Tibial nerve (tissue), 4 donors: ENCODE data around the gene KCNAB2. TPM values are rescaled to one million over a fixed set of nuclear protein-coding genes. Genes with fewer than 3 reads are reported as not detected.

ENCODE experiments used
- DNase-seq, 2 donors: peaks; one replicate each; pipeline ENCODE4 v3.0.0-alpha.2; 2019; ENCODE audit warnings: low spot score in 2 of 2
- H3K27ac ChIP-seq, 4 donors: fragments of 200-600 bp; sonication (generic) in 3 of 4; one replicate each; pipeline ENCODE4 v1.5.1; 2017 to 2019; ENCODE audit warnings: mild to moderate bottlenecking in 1 of 4
- H3K27me3 ChIP-seq, 2 donors: fragments of 200-600 bp; sonication (generic) in 1 of 2; one replicate each; pipeline versions ENCODE4 v1.5.1 to v1.6.0; 2017 to 2019
- H3K36me3 ChIP-seq, 3 donors: fragments of 200-600 bp; sonication (generic); one replicate each; pipeline ENCODE4 v1.5.1; 2018 to 2019
- H3K4me1 ChIP-seq, 4 donors: fragments of 200-600 bp; sonication (generic) in 3 of 4; one replicate each; pipeline ENCODE4 v1.5.1; 2017 to 2019
- H3K4me3 ChIP-seq, 4 donors: fragments of 200-600 bp; sonication (generic) in 3 of 4; one replicate each; pipeline ENCODE4 v1.5.1; 2017 to 2019; ENCODE audit warnings: mild to moderate bottlenecking in 1 of 4, moderate library complexity in 1 of 4
- H3K9me3 ChIP-seq, 4 donors: fragments of 200-600 bp; sonication (generic) in 3 of 4; one replicate each; pipeline ENCODE4 v1.5.1; 2017 to 2019
- CTCF ChIP-seq, 5 experiments: fragments of 200-600 bp in 3 of 5; fragments of 450-650 bp in 2 of 5; sonication (generic) in 3 of 5; IDR thresholded peaks; one replicate each; pipeline ENCODE4 v1.5.1; 2016 to 2019; ENCODE audit warnings: antibody characterized with exemption in 5 of 5, mild to moderate bottlenecking in 3 of 5, moderate library complexity in 2 of 5
- EP300 ChIP-seq, 2 donors: sonication (generic); formaldehyde crosslinking; IDR thresholded peaks; one replicate each; pipeline ENCODE4 v1.6.1; 2017; ENCODE audit warnings: antibody characterized with exemption in 2 of 2, mild to moderate bottlenecking in 1 of 2
- POLR2A ChIP-seq, 2 donors: fragments of 450-650 bp; IDR thresholded peaks; one replicate each; pipeline ENCODE4 v1.6.1; 2017; ENCODE audit warnings: antibody characterized with exemption in 2 of 2, mild to moderate bottlenecking in 2 of 2, moderate library complexity in 2 of 2
- WGBS, 2 donors: methylation state at CpG; one replicate each; pipeline ENCODE4 v1.1.5; 2018; 5-methylcytosine and 5-hydroxymethylcytosine counted together
- total RNA-seq, 4 donors: library from RNA; depleted of rRNA; stranded (reverse); fragments of >200 nt; gene quantifications; one replicate each; pipeline ENCODE4 v1.1.0, GENCODE V29; 2016

KCNAB2 gene
- total RNA-seq, 4 donors from 2014 or later, result 7.0 to 21.4 (median 13.8) TPM

GRCh38 chr1:6107409-6108356 is 62.0 kb downstream of the KCNAB2 start:
- TF ChIP-seq POLR2A (IDR thresholded peaks at IDR 0.05), result no peak
- TF ChIP-seq CTCF (IDR thresholded peaks at IDR 0.05), result no peak
- no peak for TF ChIP-seq EP300 (IDR thresholded peaks at IDR 0.05)
- H3K4me1 ChIP-seq, result no peaks in the 10 kb centered on the region
- H3K36me3 ChIP-seq, result no peaks in the 10 kb centered on the region
- peaks cover 0 to 24% of the 10 kb centered on the region in 2 donors for H3K27me3 ChIP-seq
- no peak overlapping the region for H3K4me3 ChIP-seq
- WGBS, 2 donors, result 90% methylated on average over 8 of the region's 8 CpGs
- DNase-seq, result no peak
- H3K9me3 ChIP-seq, result no peaks in the 10 kb centered on the region
- H3K27ac ChIP-seq, result no peak overlapping the region

GRCh38 chr1:6108476-6108875 is 62.8 kb downstream of the KCNAB2 start:
- H3K27ac ChIP-seq, result no peak overlapping the region
- no peak for DNase-seq
- 66 to 74% methylated on average over 2 of the region's 2 CpGs for whole genome bisulfite sequencing, 2 donors
- H3K36me3 ChIP-seq, result no peaks in the 10 kb centered on the region
- H3K9me3 ChIP-seq, result no peaks in the 10 kb centered on the region
- peaks cover 0 to 16% of the 10 kb centered on the region in 2 donors for H3K27me3 ChIP-seq
- no peak overlapping the region for H3K4me3 ChIP-seq
- H3K4me1 ChIP-seq, result no peaks in the 10 kb centered on the region
- TF ChIP-seq EP300 (IDR thresholded peaks at IDR 0.05), result no peak
- no peak for TF ChIP-seq POLR2A (IDR thresholded peaks at IDR 0.05)
- TF ChIP-seq CTCF (IDR thresholded peaks at IDR 0.05), result no peak

GRCh38 chr1:6108937-6109614 is 63.4 kb downstream of the KCNAB2 start:
- Histone ChIP-seq H3K27ac (no peak overlapping the region), H3K9me3 (no peaks in the 10 kb centered on the region), H3K4me3 (no peak overlapping the region), H3K27me3 (peaks cover 0 to 10% of the 10 kb centered on the region in 2 donors), H3K4me1 (no peaks in the 10 kb centered on the region), H3K36me3 (no peaks in the 10 kb centered on the region)
- TF ChIP-seq CTCF (IDR thresholded peaks at IDR 0.05) (no peak), POLR2A (IDR thresholded peaks at IDR 0.05) (no peak), EP300 (IDR thresholded peaks at IDR 0.05) (no peak)
- WGBS, 2 donors, result 38 to 66% methylated on average over 9 to 10 of the region's 15 CpGs
- no peak for DNase-seq

- H3K4me1 ChIP-seq, result no peaks in the 10 kb centered on the region
- peaks cover 0 to under 1% (median 0%) of the 10 kb centered on the region in 4 donors for H3K9me3 ChIP-seq
- no peaks in the 10 kb centered on the region for H3K36me3 ChIP-seq
- peaks cover 0 to 4% of the 10 kb centered on the region in 2 donors for H3K27me3 ChIP-seq
- no peak overlapping the region for H3K4me3 ChIP-seq
- DNase-seq, result no peak
- WGBS, 2 donors, result 76 to 80% methylated on average over 1 to 9 of the region's 24 CpGs
- TF ChIP-seq POLR2A (IDR thresholded peaks at IDR 0.05) (no peak), EP300 (IDR thresholded peaks at IDR 0.05) (no peak), CTCF (IDR thresholded peaks at IDR 0.05) (no peak)
- H3K27ac ChIP-seq, result no peak overlapping the region
Measured at GRCh38 chr1:6109688-6110087, 64.0 kb downstream of the KCNAB2 start.

GRCh38 chr1:6110326-6110725 is 64.6 kb downstream of the KCNAB2 start:
- peaks cover 0 to 3% of the 10 kb centered on the region in 2 donors for H3K27me3 ChIP-seq
- TF ChIP-seq EP300 (IDR thresholded peaks at IDR 0.05) (no peak), POLR2A (IDR thresholded peaks at IDR 0.05) (no peak), CTCF (IDR thresholded peaks at IDR 0.05) (no peak)
- H3K4me3 ChIP-seq, result no peak overlapping the region
- H3K36me3 ChIP-seq, result no peaks in the 10 kb centered on the region
- WGBS, 2 donors, result 75 to 78% methylated on average over 12 to 14 of the region's 15 CpGs
- H3K4me1 ChIP-seq, result no peaks in the 10 kb centered on the region
- H3K27ac ChIP-seq, result no peak overlapping the region
- H3K9me3 ChIP-seq, result peaks cover 0 to 7% (median 0%) of the 10 kb centered on the region in 4 donors
- no peak for DNase-seq
